PFSK-1 (cell line): ENCODE measurements around the gene NAE1.

Source experiments
- FOXP2 ChIP-seq: optimal IDR thresholded peaks from 2 replicates; pipeline ENCODE3; 2011; ENCODE audit warnings: borderline replicate concordance, control low read depth, inconsistent platforms; ENCODE audit not compliant: insufficient read depth; ENCODE audit errors: extremely low read length, extremely low read depth
- POLR2AphosphoS5 ChIP-seq: IDR thresholded peaks from 2 replicates; pipeline ENCODE4 v1.6.1; 2012; ENCODE audit warnings: low read depth, mild to moderate bottlenecking, control low read depth, low read length, moderate library complexity
- REST ChIP-seq, 2 experiments: IDR thresholded peaks; 2 replicates each; pipeline versions ENCODE4 v1.6.1 to v1.8.0; 2011 to 2012; ENCODE audit warnings: low read depth in 2 of 2, low read length in 2 of 2, control low read depth in 1 of 2, inconsistent platforms in 1 of 2, mild to moderate bottlenecking in 1 of 2, moderate library complexity in 1 of 2; ENCODE audit not compliant: insufficient read depth in 1 of 2
- SIN3A ChIP-seq: IDR thresholded peaks from 2 replicates; pipeline ENCODE4 v1.6.1; 2012; ENCODE audit warnings: mild to moderate bottlenecking, low read length, moderate library complexity, borderline replicate concordance; ENCODE audit not compliant: insufficient read depth
- TAF1 ChIP-seq: IDR thresholded peaks from 2 replicates; pipeline ENCODE4 v1.6.1; 2012; ENCODE audit warnings: low read length, control low read depth, borderline replicate concordance; ENCODE audit not compliant: insufficient read depth

NAE1 gene

GRCh38 chr16:66758086-66758485 is 72.7 kb downstream of the NAE1 start:
- TF ChIP-seq FOXP2 (no peak), SIN3A (no peak), POLR2AphosphoS5 (no peak), REST (IDR thresholded peaks at IDR 0.05; ENCODE audit: insufficient read depth in 1 of 2, low read depth in 2 of 2, low read length in 2 of 2) (no peak), TAF1 (no peak)

GRCh38 chr16:66754819-66755218 is 76.0 kb downstream of the NAE1 start:
- TF ChIP-seq REST (IDR thresholded peaks at IDR 0.05; ENCODE audit: insufficient read depth in 1 of 2, low read depth in 2 of 2, low read length in 2 of 2) (no peak), FOXP2 (no peak), TAF1 (no peak), POLR2AphosphoS5 (no peak), SIN3A (no peak)

- TF ChIP-seq POLR2AphosphoS5 = no peak
These were observed 76.6 kb downstream of the NAE1 start for GRCh38 chr16:66754211-66754610.

- TF ChIP-seq POLR2AphosphoS5 (no peak), SIN3A (no peak), FOXP2 (no peak), REST (IDR thresholded peaks at IDR 0.05; ENCODE audit: insufficient read depth in 1 of 2, low read depth in 2 of 2, low read length in 2 of 2) (no peak), TAF1 (no peak)
These were observed 77.8 kb downstream of the NAE1 start for GRCh38 chr16:66752958-66753357.
